ENCODE results near the gene PTPRT.

- TF ChIP-seq CEBPB (IDR thresholded peaks at IDR 0.05) (no peak), CTCF (IDR thresholded peaks at IDR 0.05) (no peak), SMC3 (IDR thresholded peaks at IDR 0.05) (no peak), GATA3 (IDR thresholded peaks at IDR 0.05; ENCODE audit: borderline replicate concordance) (no peak), ESRRA (IDR thresholded peaks at IDR 0.05; ENCODE audit: borderline replicate concordance, low read length) (no peak), POLR2A (IDR thresholded peaks at IDR 0.05; ENCODE audit: low read length) (no peak)
Observed at GRCh38 chr20:42923348-42923918, 266.3 kb downstream of the PTPRT start.

Measured in A549 (cell line).